HEK293T (cell line): ENCODE results near the gene ZNF821.

Experiments
- CTBP1 ChIP-seq: fragments of 450-650 bp; IDR thresholded peaks from 2 replicates; pipeline ENCODE4 v1.6.1; 2016; ENCODE audit warnings: borderline replicate concordance
- ELF4 ChIP-seq: fragments of 450-650 bp; IDR thresholded peaks from 2 replicates; pipeline ENCODE4 v1.6.1; 2017; ENCODE audit warnings: antibody characterized with exemption
- FOXK2 ChIP-seq: fragments of 450-650 bp; IDR thresholded peaks from 2 replicates; pipeline ENCODE4 v1.6.1; 2016; ENCODE audit warnings: mild to moderate bottlenecking
- FOXM1 ChIP-seq: fragments of 450-650 bp; IDR thresholded peaks from 2 replicates; pipeline ENCODE4 v1.6.1; 2017; ENCODE audit warnings: mild to moderate bottlenecking, borderline replicate concordance
- SP1 ChIP-seq: fragments of 450-650 bp; IDR thresholded peaks from 2 replicates; pipeline ENCODE4 v1.6.1; 2017
- ZNF384 ChIP-seq: fragments of 450-650 bp; IDR thresholded peaks from 2 replicates; pipeline ENCODE4 v1.6.1; 2016

DNA sequence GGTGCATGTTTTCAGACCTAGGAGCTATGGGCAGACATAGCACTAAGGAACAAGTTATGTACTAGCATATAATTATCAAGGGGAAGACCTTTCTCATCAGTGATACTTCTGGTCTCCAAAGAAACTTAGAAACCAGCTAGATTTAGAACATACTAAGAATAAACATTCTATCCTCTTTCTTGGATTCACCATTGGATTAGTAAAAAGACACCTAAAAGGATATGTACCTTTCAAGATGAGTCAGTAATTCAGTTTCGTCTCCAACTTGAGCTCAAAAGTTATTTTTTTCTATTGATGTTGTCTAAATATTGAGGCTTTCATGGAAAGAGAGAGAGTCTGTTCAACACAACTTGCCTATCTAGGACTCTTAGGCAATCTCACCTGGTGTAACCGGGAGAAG is 13.2 kb downstream of the ZNF821 start:
- TF ChIP-seq FOXK2: no peak
- TF ChIP-seq SP1: no peak
- TF ChIP-seq ZNF384: no peak
- no peak for TF ChIP-seq CTBP1
- TF ChIP-seq FOXM1: no peak
- TF ChIP-seq ELF4: no peak
